Left renal pelvis (tissue), 4 donors: Measurements from ENCODE around the gene GRK4. TPM values are rescaled to one million over a fixed set of nuclear protein-coding genes. Genes with fewer than 3 reads are reported as not detected.

Source experiments
- DNase-seq, 4 donors: peaks; one replicate each; pipeline ENCODE4 v3.0.0-alpha.2; 2013; ENCODE audit warnings: low read depth in 4 of 4, low spot score in 3 of 4
- polyA plus RNA-seq, 4 donors: library from polyadenylated mRNA; unstranded; fragments of 120-200 nt; gene quantifications; one replicate each; pipeline ENCODE4 v1.2.1, GENCODE V29; 2013; ENCODE audit not compliant: insufficient read length in 4 of 4

The GRK4 gene
- polyA plus RNA-seq, 4 donors: 6.6 to 11.5 (median 9.1) TPM

DNA sequence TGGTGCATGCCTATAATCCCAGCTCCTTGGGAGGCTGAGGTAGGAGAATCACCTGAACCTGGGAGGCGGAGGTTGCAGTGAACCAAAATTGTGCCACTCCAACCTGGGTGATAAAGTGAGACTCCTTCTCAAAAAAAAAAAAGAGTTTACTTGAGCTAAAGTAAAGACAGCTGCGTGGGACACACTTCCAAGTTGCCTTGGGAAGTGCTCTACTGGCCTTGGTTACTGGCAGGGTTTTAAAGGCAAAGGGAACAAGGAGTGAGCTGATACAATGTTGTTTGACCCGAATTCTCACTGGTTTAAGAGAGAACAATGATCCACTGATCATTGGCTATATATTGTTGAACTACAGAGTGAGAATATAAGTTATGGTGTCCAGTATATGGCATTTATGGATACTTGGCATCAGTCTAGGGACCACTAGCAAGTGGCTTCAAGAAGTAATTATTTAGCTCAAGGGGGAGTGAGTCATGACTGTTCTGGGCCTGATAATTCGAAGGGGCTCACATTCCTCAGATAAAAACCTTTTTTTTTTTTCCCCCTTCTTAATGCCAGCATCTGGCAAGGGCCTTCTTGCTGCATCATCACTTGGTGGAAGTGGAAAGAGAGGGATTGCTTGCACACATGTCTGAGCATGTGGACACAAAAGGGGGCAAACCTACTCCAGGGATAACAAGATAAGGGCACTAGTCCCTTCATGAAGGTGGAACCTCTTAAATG lies 32.3 kb downstream of the GRK4 start:
- DNase-seq: no peak

DNA sequence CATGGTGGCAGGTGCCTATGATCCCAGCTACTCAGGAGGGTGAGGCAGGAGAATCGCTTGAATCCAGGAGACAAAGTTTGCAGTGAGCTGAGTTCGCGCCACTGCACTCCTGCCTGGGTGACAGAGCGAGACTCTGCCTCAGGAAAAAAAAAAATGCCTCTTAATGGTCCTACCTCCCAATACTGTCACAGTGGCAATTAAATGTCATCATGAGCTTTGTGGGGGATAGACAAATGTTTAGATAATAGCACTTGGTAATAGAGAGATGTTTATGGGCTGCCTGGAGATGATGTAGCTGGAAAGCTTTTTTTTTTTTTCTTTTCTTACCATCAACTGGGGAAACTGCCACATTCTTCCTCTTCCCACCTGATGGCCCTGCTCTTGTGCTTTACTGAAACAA lies 33.0 kb downstream of the GRK4 start:
- no peak for DNase-seq

DNA sequence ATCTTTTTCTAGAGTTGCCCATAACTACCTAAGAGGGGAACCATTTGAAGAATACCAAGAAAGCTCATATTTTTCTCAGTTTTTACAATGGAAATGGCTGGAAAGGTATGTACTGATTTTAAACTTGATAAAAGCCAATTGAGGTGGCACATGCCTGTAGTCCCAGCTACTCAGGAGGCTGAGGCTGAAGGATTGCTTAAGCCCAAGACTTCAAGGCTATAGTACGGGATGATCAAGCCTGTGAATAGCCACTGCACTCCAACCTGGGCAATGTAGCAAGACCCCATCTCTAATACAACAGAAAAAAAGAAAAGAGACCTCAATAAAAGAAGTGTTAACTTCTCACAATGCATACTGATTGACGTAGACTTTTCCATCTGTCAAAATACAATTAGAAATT lies 44.4 kb downstream of the GRK4 start:
- no peak for DNase-seq

DNA sequence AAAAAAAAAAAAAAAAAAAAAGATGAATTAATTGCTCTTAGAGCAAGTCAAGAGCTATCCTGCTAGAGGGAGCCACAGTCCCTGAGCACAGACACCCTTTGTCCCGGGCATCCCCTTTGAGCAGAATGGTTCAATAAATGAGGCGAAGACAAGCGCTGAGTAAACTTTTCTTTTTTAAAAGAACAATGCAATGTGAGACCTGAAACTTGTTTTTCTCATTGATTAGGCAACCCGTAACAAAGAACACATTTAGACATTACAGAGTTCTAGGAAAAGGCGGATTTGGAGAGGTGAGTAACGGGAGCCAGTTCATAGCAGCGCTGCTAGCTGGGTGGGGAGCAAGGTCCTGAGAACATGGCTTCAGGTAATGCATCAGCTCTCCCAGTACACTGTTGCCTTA lies 46.1 kb downstream of the GRK4 start:
- no peak for DNase-seq

DNA sequence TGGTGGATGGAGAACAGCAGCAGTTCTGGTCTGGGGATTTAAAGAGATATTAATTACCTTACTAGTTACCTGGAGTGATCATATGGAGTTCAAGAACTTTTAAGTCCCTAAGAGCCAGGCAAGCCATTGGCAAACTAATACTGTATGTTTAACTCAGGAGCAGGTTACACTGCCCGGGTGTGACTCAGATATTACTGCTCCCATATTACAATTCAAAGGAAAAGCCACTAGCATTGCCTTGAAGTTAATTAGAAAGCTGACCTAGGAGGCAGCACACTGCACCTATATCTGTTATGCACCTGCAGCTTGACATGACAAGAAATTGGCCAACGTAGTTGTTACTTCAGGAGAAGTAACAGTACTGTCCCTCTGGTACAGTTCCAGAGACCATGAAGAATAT lies 47.2 kb downstream of the GRK4 start:
- DNase-seq: no peak

DNA sequence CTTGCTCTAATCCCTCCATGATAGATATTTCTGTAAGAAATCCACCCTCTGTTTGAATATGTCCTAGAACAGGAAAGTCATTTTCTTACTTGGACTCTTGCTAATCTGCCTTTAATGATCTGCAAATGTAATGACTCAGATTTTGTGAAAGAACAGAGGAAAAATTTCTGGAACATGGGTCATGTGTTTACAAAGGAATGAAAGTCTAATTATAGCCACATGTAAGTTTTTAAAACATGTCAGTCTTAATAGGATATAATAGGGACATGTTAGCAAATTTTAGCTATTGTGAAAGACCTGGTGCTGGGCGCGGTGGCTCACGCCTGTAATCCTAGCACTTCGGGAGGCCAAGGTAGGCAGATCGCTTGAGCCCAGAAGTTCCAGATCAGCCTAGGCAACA lies 47.6 kb downstream of the GRK4 start:
- no peak for DNase-seq

DNA sequence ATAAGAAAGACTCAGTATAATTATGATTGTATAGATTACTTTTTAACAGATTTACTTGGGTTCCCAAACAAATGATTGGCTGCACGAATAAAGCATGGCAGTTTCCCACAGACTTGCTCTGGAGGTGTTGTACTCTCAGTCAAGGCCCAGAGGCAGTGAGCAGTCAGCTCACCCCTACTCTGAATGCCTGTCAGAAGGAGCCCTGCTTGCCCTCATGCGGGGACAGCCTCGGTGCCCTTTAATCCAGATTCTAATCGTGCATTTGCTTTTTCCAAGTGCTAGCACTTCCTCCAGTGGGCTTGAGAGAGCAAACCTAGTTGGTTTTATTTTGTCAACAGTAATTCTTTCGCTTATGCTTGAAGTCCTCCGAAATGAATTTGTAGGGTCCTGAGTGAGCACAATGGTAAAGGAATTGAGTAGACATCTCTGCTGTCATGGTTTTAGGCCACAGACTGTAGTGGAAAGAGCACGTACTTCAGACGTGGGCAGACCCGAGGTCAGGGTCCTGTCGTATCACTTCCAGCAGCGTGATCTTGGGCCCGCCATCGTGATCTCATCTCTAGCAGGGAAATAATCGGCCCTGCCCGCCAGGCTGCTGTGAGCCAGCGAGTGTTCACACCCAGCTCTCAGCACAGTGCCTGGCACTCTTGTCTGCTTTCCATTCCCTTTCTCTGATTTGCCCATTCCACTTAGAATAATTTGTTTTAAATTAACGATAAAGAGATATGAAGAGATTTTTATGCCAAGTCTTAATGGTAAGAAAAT lies 48.3 kb downstream of the GRK4 start:
- DNase-seq: no peak

DNA sequence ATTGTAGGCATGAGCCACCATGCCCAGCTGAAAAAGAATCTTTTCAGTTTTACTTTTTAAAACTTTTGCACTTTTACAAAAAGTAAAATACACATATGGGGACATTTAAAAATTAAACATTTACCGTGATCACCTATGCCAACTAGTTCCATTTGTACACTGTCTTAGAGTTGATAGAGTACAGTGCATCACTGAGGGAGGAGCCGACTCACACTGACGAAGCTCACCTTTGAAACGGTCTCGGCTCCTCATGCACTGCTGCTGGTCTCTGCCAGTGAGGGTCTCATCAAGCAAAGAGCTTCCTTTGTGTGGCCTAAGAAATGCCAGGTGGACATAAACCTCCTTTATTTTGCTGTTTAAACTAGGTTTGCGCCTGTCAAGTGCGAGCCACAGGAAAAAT lies 50.0 kb downstream of the GRK4 start:
- DNase-seq: no peak

DNA sequence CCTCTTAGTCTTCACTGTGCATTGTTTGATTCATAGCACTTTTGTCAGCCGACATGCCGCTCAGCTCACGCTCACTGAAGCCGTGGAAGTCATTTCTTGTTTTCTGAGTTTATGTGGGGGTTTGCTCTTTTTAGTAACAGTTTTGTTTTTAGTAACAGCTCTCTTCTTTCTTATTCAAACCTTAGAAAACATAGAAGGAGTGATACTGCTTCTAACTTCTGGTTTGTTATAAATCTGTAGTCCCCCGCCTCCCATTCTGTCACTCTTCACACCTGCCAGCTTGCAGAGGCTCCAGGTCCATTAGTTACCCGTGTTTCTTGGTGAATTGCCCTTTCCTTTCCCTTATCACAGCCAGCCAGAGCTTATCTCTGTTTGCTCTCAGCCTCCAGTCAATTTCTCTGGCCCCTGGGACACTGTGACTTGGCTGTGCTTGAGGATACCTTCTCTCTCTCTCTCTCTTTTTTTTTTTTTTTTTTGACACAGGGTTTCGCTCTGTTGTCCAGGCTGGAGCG lies 50.5 kb downstream of the GRK4 start:
- DNase-seq: no peak

DNA sequence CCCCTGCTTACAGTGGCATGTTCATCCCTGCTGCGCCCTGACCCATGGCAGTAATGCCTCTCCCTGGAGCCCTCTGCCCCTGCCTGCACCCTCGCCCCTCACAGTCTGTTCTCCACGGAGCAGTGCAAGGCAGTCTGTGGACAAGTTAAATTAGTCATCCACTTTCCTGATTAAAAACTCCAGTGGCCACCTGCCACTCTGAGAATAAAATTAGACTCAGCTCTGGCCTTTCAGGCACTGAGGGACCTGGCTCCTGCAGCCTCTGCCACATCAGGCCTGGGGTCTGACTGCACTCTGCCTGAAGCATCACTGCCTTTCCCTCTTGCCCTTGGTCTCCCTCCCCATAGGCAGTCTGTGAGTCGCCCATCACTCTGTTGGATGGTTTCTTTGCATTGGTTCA lies 53.6 kb downstream of the GRK4 start:
- DNase-seq: no peak

DNA sequence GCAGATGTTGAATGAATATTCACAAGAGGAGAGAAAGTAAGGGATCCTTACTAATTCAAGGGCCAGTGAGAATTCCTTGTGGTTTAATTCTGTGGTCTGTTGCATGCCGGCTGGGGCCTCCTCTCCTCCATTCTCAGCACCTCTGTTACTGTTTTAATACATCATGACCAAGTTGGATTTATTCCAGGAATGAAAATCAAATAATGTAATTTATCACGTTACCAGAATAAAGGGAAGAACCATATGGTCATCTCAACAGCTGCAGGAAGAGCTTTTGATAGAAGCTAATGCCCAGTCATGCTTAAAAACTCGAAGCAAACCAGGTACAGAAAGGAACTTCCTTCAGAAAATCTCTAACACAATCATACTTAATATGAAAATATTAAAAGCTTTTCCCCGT lies 54.1 kb downstream of the GRK4 start:
- no peak for DNase-seq

DNA sequence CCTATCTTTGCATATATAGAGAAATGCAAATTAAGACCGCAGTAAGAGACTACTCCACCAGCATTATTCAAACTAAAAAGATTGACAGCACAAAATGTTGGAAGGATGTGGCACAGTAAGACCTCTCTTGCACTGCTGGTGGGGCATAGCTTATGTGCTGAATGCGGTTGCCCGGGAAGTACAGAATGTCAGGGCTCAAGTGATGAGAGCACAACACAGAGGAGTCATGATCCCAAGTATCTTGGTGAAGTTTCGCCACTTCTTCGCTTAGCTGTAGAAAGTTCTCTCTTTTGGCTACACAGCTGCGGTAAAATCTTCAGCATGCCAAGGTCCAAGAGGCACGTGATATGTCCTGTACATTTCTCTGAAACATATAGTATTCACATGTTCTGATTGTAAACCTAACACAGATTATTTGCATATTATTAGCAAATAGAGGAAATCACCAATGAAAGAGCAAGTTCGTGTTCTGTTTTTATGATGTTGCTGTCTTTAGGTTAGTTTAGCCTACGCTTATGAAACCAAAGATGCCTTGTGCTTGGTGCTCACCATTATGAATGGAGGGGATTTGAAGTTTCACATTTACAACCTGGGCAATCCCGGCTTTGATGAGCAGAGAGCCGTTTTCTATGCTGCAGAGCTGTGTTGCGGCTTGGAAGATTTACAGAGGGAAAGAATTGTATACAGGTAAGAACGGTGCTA lies 55.9 kb downstream of the GRK4 start:
- no peak for DNase-seq

DNA sequence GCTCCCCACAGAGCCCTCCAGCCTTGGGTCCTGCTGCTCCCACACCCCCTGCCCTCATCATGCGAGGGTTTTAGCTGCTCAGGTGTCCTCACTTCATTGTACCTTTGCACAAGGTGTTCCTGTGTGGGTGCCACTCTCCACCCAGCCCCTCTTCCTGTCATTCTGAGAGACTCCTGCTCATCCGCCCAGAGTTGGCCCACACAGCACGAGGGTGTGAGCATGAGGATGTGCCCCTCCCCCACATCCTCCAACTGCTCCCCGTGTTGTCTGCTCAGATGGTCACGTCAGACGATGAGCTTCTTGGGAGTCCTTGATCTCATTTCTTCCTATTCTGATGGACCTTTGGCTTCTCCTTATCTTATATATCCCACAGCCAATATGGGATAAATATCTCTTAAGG lies 57.8 kb downstream of the GRK4 start:
- no peak for DNase-seq

DNA sequence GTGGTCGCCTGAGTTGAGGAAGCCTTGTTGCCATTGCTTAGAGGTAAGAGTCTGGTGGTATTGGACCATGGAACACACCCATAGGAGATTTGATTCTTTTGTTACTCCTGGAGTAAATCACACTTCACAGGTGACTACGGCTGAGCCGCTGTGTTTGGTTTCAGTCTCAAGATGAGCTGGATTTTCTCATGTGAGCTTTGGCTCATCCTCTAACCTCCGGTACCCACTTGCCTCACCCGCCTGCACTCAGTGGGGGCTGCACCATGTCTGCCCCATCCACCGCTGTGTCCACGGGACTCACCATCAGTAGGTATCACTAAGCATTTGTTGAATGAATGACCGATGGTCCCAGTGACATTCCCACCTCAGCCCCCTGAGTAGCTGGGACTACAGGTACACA lies 58.3 kb downstream of the GRK4 start:
- DNase-seq: no peak

DNA sequence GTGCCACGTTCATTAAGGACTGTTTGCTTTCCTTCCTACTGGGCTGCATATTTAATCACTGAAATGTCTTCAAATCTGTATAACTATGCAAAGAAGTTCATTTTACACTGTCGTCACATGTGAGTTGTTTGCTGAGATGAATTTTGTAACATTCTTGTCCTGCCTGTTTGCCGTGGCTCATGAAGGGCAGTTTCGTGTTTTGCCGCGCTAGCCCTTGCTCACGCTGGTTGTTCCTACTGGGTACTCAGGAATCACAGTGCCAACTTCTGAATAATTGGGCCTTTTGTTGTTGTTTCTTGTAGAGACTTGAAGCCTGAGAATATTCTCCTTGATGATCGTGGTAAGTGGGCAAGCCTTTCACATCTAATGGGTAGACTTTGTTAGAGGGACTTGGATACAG lies 58.7 kb downstream of the GRK4 start:
- DNase-seq: no peak

DNA sequence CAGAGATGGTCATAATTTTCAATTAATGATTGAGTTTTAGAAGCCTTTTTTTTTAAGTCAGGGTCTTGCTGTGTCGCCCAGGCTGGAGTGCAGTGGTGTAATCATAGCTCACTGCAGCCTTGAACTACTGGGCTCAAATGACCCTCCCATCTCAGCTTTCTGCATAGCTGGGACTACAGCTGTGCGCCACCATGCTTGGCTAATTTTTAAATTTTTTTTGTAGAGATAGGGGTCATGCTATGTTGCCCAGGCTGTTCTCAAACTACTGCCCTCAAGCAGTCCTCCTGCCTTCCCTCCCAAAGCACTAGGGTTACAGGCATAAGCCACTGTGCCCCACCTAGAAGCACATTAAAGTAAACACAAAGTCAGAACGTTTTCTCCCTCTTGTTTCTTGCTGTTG lies 59.3 kb downstream of the GRK4 start:
- DNase-seq: no peak

DNA sequence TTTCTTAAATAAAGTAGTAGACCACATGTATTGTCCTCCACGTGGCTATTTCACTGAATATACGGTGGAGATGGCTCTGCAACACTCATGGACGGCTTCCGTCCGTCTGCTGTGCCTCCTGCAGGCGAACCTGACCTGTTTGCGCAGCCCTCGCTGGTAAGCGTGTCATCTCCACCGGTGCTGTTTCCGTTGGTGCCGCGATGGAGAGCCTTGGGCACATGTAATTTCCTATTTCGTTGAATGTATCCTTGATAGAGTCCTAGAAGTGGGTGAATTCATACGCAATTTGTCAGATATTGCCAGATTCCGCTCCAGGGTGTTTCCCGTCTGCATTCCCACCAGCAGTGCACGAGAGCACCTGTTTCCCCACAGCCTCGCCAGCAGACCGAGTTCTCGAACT lies 62.5 kb downstream of the GRK4 start:
- DNase-seq: no peak

DNA sequence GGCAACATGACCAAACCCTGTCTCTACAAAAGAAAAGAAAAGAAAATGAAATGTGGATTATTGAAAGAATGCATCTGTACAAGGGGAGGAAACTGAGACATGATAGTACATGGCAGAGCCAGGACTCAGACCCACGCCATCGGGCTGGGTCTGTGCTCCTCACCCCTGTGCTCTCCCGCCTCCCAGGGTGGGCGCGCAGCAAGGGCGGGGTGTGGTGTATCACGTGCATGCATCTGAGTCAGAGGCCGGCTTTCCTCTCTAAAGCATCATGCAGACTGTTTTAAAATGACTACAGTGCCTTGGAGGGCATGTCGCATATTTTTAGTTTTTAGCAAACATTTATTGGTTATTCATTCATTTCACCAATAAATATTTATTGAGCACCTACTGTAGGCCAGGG lies 63.2 kb downstream of the GRK4 start:
- no peak for DNase-seq

DNA sequence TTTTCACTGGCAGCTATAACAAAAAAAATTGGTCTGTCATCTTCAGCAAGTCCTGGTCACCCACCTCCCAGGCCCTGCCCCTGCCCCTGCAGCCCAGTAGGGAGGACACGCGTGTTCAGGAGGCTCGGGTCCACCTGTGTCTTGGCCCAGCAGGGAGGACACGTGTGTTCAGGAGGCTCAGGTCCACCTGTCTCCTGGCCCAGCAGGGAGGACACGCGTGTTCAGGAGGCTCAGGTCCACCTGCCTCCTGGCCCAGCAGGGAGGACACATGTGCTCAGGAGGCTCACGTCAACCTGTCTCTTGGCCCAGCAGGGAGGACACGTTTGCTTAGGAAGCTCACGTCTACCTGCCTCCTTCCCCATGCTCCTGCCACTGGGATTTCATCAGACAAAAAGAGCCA lies 66.1 kb downstream of the GRK4 start:
- DNase-seq: no peak

DNA sequence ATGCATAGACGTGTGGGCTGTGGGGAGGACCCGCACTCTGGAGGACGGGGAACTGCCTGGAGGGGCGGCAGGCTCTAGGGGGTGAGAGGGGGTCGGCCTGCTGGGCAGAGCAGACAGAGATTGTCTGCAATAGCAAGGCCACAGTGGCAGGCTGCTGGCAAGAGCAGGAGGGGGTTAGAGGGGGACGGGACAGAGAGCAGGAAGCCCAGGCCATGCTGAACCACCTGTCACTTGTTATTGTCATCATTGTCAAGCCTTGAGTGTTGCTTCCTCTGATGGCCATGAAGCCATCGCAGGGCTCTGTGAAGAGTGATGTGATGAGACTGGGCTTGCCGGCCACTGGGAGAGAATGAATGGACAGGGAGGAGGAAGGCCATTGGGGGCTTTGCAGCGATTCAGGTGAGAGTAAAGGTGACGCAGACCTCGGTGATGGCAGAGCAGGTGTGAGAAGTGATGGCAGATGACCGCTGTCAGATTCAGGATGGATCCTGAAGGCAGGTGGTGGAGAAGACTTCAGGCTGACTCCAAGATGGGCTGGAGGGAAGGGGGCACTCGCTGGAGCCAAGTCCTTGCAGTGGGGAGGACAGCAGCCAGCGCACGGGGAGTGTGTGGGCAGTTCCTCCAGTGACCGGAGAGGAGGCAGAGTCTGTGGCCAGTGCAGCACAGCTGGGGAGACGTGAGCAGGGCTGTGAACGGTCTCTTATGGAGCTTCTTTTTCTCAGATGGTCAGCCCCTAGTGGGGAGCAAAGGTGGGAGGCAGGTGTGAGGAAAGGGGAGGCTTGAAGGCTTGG lies 67.4 kb downstream of the GRK4 start:
- no peak for DNase-seq
